ENCODE measurements around the gene CSRP1.

Gene CSRP1

DNA sequence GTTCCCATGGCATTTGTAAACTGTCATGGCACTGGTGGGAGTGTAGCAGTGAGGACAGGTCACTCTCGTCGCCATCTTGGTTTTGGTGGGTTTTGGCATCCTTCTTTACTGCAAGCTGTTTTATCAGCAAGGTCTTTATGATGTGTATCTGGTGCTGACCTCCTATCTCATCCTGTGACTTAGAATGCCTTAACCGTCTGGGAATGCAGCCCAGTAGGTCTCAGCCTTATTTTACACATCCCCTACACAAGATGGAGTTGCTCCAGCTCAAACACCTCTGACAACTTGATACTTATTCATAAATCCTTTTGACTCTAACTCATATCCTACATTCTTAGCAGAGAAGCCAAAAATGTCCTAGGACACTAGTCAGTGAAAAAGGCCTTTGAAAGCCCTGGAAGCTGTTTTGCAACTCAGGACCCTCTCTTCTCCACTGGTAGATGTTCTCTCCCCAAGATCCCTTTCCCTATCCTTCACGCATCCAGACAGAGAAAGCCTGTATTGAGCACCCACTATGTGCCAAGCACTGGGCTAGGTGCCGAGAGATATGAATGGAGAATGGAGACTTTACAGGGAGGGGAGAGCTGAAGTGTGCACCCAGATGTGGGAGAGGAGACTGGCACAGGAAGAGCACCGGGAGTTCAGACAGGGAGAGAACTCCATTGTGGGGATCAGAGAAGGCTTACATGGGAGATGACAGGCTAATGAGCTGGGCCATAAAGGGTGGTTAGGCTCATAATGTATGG is 6.7 kb upstream of the CSRP1 start:
- no peak for DNase-seq (ENCODE audit: low read depth in 2 of 3, low spot score in 2 of 3)

DNA sequence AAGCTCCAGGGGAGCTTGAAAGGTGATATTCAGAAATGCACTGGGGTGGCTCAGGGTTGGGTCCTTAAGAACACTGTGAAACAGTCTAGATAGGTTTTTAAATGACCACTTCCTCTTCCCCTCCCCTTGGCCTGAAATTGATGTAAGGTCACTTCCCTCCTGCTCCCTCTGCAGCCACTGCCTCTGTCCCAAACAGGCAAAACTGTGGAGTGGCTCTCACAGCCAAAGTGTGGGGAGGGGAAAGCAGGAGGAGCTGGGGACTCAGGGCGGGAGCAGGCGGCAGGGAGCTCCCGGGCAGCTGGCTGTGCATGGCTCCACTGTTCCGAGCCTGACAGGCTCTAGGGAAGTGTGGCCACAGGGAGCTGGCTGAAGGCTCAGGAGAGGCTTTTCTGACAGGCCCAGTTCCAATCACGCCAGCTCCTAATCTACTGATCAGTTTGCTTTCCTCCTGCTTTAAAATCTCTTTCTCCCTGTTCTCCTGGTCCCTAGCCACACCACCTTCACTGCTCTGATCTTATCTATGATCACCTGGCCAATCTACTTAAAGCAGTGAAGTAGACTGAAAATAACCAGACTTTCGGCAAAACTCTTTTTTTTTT is 5.1 kb upstream of the CSRP1 start:
- DNase-seq (ENCODE audit: low read depth in 2 of 3, low spot score in 2 of 3): no peak

DNA sequence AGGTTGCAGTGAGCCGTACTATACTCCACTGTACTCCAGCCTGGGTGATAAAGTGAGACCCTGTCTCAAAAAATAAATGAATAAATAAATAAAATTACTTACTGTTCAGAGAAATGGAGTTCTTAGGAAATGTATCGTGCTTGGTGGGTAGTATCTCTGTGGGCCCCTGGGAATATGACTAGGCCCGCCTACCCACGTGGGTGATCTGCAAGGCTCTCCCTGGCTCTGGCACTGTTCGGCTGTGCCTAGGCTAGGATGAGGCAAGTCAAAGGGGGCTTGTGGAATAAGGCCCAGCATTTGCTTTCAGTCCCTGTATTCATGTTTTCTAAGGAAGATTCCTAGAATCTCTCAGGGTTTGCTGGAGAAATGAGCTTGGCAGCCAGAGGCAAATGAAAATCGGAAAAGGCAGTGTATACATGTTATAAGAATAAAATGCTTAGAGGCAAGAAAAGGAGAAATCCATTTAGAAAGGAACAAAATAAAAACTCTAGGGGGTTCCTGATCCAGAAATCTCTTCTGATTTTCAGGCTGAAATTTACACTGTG is 4.5 kb upstream of the CSRP1 start:
- DNase-seq (ENCODE audit: low read depth in 2 of 3, low spot score in 2 of 3): no peak

DNA sequence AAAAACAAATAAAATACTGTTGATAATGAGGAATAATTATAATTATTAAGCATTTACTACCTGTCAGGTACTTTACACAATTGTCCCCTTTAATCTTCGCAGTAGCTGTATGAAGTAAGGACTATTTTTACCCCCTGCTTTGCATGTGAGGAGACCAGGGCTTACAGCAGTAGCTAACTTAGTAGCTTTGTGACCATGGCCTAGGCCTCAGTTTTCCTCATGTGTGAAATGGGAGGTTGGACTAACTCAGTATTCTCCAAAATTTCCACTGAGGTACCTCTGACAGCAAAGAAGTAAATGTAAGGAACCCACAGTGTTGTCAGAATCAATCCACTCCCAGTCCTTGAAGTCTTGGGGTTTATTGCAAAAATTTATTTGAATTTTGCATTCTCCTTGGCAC is 3.8 kb upstream of the CSRP1 start:
- no peak for DNase-seq (ENCODE audit: low read depth in 2 of 3, low spot score in 2 of 3)

DNA sequence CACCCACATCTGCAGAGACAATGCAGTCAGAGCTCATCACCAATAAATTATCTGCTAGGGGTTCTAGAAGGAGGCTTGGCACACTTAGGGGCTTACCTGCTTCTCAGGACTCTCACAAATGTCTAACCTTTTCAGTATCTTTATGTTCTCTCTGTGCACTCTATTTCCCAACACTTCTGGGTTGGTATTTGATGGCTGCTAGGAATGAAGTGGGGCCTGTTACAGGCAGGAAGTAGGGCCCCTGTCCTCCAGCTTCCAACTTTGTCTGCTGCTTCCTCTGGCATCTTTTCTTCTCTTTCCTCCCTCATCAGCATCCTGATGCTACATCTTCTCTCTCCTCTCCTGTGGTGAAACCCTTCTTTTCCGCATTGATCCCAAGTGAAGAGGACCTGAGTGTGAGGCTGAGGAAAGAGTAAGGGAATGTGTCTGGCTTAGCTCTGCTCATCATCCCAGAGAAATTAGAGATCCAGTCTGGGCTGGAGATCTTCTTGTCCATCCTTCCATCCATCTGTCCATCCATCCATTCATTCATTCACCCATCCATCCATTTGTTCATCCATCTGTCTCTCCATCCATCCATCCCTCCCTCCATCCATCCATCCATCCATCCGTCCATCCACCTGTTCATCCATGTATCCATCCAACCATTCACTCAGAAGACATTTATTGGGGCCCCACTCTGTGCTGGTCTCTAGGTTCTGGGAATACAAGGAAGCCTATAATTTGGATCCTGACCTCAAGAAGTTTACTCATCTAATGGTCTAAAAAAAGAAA is 2.9 kb upstream of the CSRP1 start:
- DNase-seq (ENCODE audit: low read depth in 2 of 3, low spot score in 2 of 3): no peak

DNA sequence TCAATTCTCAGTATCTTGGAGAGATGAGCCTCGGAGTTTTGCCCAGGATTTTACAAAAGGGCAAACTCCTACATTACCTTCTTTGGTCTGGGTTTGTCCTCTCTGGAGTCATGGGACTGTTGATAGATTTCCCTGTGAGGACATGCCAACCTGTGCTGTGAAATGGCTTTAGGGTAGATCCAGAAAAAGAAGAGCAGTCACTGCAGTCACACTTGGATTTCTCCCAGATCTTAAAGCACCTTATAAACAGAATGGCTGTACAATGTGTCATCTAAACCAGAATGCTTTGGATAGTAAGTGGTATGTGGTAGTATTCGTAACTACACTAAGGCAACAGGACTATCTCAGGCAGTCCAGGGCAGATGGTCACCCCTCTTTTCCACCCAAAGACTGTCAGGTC is 1.9 kb upstream of the CSRP1 start:
- DNase-seq (ENCODE audit: low read depth in 2 of 3, low spot score in 2 of 3): no peak

DNA sequence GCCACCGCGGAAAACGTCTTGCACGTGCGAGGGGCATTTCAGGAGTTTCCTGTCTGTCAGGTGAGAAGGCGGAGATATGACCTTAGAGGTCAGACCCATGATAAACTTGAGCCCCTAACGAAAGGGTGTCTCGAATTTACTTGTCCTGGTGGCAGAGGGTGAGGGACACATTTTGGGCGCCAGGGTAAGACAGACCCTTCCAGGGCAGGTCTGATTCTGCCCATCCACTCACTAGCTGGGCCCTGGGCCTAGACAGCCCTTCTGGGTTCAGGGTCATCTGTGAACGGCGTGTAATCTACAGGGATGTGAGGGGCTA is 395 bp upstream of the CSRP1 start:
- DNase-seq (ENCODE audit: low read depth in 2 of 3, low spot score in 2 of 3): no peak

DNA sequence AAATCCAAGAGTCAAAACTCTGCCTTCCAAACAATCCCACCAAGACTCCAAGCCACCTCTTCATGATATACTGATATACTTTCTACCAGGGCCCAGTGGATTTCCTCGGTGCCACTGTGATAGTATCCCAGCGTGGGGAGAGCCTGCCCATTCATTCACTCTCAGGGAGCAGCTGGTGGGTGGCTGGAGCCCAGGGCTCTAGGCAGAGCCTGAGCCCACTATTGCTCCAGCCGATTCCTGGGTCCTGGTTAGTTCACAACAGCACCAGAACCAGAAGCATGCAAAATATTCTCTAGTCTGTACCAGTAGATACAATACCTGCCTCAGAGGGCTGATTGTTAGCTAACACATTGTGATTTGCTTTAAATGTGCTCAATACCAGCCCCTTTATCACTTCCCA is 831 bp downstream of the CSRP1 start:
- DNase-seq (ENCODE audit: low read depth in 2 of 3, low spot score in 2 of 3): no peak

DNA sequence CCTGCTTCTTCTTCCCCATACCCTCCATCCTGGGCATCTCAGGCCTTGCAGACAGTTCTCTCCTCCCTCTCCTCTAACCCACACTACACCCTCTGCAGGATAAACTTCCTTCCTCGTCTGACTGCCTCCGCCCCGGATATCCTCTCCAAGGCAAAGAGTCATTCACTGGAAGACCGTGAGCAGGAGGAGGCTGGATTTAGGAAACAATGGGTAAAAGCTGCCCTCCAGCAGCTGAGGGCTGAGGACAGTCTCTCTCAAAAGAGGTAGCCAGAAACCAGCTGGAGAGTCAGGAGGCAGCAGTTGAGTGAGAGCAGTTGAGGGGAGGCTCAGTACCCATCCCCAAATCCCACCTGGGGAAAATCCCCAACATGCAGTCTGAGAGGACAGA is 1.4 kb downstream of the CSRP1 start:
- DNase-seq (ENCODE audit: low read depth in 2 of 3, low spot score in 2 of 3): no peak

DNA sequence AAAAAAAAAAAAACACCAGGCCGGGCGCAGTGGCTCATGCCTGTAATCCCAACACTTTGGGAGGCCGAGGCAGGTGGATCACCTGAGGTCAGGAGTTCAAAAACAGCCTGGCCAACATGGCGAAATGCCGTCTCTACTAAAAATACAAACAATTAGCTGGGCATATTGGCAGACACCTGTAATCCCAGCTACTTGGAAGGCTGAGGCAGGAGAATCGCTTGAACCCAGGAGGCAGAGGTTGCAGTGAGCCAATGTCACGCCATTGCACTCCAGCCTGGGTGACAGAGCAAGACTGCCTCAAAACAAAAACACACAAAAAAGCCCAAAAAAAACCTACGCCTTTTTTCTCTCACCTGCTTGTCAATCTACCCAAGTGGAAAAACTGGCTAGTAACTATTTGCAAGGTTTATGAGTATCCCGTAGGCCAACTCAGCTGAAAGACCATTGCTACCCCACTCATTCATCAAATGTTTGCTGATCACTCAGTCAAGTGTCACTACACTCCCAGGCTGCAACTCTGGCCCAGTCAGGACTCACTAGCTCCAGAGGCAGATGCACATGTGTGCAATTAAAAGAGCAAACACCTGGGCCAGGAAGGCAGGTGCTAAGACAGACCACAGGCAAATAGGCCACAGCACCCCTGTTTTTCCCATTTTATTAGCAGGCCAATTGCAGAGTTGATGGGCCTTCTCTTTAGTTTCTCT is 2.0 kb downstream of the CSRP1 start:
- no peak for DNase-seq (ENCODE audit: low read depth in 2 of 3, low spot score in 2 of 3)

DNA sequence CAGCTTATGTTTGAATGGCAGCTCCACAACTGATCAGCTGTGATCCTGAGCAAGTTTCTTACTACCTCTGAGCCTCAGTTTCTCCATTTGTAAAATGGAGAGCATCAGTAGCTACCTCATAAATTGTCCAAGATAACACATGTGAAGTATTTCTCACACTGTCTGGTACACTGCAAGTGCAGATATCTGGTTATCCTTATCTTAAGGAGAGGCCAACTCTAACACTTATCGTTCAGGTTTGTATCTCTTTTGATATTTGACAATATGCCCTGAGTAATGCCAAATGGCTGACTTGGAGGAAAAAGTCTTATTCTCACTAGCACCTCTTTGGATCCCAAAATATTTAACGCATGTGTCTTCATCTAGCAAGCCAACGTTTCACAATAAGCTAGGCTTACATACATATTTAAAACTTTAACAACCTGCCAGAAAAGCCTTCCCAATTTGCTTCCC is 2.7 kb downstream of the CSRP1 start:
- no peak for DNase-seq (ENCODE audit: low read depth in 2 of 3, low spot score in 2 of 3)

DNA sequence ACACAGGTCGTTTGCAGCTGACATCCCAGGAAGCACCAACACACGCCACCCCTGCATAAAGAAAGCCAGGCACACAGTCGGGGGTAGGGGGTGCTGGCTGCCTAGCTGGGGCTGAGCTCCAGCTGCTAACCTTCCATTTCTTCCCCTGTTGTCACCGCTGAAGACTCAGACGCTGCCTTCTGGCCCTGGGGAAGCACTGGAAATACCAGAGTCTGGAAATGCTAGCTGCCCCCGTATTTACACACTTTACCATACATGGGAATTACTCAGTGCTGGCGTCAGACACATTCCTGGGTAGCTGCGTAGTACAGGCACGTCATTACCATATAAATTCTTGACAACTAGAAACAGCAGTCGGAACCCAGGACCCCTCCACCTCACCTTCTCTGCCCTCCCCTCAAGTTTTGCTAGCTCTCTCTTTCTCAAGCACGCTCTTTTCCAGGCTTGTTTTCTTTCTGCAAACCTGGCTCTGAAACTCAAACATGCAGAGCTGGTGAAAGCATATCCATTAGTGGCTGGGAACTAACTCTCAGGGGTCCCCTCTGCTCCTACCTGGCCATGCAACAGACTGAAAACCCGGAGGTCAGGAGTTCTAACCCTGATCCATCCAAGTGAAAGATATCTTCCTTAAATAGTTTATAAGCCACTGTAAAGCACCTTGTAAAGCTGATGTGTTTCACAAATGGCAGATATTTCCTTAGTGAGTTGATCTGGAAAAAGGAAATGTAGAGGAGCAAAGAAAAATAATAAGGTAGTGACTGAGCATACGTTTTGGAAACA is 3.3 kb downstream of the CSRP1 start:
- no peak for DNase-seq (ENCODE audit: low read depth in 2 of 3, low spot score in 2 of 3)

DNA sequence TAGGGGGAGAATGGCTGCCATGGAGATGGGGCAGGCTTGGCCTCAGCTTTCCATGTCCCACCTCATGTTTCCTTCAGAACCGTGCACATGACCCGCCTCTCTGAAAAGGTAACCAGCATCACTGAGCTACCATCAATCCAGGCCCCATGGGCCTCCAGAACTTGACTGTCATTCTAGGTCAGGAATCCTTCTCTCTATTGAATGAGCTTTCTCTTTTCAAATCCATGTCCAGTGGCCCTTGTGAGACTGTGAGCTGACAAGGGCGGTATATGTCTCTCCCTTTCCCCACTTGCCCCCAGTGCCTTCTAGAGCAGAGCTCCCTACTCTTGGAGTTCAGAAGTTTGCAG is 4.4 kb downstream of the CSRP1 start:
- no peak for DNase-seq (ENCODE audit: low read depth in 2 of 3, low spot score in 2 of 3)

DNA sequence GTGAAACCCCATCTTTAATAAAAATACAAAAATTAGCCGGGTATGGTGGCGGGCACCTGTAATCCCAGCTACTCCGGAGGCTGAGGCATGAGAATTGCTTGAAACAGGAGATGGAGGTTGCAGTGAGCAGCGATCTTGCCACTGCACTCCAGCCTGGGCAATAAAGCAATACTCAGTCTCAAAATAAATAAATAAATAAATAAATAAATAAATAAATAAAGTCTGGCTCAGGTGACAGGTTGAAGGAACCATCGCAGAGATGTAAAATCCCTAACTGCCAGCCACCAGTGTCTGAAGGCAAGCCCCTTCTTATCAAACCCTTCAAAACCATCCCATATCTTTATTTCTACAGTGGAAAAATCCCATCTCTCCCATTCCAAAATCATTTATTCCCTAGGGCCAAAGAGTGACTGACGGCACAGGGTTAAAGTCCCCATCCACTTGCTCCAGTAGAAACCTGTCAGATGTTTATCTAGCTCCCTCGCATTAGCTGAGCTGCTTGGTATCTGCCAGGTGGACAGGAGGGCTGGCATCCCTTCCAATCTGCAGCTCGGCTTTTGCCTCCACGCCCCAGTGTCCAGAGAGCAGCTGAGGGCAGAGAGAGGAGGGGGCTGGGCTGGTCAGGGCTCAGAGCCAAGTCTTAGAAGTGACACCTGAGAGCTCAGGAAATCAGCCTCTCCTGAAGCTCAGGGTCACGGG is 5.0 kb downstream of the CSRP1 start:
- DNase-seq (ENCODE audit: low read depth in 2 of 3, low spot score in 2 of 3): no peak

DNA sequence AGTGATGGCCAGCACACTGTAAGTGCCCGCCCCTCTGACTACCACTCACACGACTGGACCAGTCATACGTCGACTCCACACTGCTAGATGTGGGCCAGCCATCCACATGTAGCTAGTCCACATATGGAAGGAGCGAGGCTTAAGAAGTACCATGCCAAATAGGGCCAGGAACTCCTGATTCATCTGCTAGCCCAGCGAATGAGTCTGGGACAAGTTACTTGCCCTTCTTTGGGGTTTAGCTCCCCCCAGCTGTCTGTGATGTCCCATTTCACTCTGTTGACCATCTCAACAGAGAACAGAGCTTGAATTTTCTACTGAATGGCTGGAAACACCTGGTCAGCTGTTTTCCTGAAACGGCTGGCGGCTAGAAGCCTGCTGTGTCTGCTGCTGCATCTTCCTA is 5.8 kb downstream of the CSRP1 start:
- no peak for DNase-seq (ENCODE audit: low read depth in 2 of 3, low spot score in 2 of 3)

DNA sequence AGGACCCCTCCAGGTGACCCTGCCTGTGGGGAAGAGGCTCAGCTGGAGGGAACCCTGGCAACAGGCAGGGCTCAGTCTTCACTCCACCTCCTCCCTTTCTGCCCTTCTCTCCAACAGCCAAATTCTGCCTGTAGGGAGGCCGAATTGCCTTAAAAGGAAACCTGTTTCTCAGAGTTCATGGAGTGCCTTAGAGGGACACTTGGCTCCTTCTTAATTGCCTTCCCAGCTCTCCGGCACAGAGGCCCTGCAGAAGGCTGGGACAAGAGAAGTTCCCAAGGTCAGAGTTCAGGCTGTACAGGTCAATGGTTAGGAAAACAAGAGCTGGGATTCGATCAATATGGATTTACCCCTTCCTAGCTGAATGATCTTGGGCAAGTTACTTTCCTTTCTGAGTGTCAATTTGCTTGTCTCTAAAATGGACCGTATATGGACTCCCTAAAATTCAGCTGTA is 6.2 kb downstream of the CSRP1 start:
- no peak for DNase-seq (ENCODE audit: low read depth in 2 of 3, low spot score in 2 of 3)

DNA sequence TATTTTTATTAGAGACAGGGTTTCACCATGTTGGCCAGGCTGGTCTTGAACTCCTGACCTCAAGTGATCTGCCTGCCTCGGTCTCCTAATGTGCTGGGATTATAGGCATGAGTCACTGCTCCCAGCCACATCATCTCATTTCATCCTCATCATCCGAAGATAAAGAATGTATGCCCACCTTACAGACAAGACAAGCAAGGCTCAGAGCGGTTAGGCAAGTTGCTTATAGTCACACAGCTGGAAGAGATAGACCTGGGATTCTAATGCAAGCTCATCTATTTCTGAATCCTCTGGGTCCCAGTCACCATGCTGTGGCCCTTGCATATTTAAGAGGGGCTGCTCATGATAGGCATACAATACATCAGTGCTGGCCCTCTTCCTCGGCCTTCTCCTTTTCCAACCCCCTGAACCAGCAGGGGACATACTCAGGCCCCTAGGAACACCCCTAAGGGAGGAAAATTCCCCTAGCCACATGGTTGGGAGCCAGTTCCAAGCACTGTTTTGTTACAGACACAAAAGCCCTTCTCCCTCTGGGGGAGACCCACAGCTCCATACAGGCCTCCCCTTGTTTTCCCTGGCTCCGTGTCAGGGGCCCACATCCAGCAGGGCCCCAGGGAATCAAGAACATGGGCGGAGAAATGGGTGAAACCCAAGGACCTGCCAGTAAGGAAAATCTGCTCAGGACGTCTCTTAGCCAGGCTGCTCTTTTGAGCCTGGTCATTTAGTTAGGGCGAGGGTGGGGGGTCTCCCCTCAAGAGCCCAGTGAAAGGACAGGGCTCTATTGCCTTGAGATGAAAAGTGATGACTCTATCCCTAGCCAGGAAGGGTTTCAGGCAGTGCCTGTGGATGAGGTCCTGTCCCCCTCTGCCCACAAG is 6.9 kb downstream of the CSRP1 start:
- no peak for DNase-seq (ENCODE audit: low read depth in 2 of 3, low spot score in 2 of 3)

DNA sequence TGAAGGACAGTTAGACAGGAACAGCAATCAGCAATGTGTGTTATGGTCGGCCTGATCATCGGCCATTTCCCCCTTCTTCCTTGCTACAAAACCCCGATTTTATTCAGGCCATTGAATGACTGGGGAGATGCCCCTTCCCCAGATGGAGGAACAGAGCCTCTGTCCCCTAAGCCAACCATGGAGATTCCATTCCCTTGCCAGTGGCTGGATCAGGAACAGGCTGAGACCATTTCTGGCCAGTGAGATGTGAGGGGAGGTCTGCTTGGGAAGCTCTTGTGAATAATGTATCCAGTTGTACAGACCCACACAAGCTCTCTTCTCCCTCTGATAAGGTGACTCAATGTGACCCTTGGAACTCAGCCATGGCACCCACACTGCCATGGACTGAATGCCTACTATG is 7.7 kb downstream of the CSRP1 start:
- DNase-seq (ENCODE audit: low read depth in 2 of 3, low spot score in 2 of 3): no peak

DNA sequence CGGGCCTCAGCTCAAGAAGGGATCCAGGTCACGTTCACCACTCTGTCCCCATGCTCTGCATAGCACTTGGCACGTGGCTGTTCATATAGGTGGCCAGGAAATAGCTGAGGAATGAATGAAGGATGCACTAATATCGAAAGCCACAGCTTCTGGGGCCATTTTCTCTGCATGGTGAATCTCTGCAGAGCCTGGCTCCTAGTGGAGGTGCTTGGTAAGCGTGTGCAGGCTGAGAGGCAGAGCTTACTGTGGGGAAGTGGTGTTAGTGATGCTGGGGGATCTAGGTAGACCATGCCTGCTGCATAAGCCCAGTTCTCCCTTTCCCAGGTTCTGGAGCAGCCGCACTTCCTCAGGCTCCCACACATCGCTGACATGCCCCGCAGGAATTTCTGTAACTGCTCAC is 8.3 kb downstream of the CSRP1 start:
- no peak for DNase-seq (ENCODE audit: low read depth in 2 of 3, low spot score in 2 of 3)

Data from activated CD8-positive, alpha-beta memory T cell treated with anti-CD3 and anti-CD28 coated beads for 48 hours (primary cell).